ENCODE data around the gene C2orf92.
A peak's percentile ranks its signal among the peaks of the same experiment; 100 is the strongest.
"Not testable (repeated sequence)": the region's sequence is repeated elsewhere in the genome, so short reads cannot be mapped to it uniquely, and the experiment has no call there.

C2orf92 gene

DNA sequence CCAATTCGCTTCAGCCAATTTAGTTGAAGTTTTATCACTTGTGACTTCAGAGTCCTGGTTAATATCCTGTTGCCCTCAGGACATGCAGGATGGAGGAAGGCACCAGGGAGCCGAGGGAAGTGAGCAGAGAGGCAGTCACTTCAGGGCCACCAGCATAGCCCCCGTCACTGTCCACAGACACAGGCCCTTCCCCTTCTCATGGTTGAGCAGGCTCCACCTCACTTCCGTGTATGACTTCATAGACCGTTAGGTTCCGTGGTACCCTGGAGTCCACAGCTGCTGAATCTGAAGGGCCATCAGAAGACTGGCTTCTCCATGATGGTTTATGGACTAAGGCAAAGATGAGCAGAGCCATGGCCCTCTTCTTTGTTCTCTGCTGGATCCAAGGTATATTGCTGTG, at the start of gene C2orf92:
C2orf92 (plus strand) TSS at position 266 of the 400 bp plus-strand sequence; CDS start at position 342, 76 bp downstream.
- DNase-seq (ENCODE audit: low spot score), result no peak

DNA sequence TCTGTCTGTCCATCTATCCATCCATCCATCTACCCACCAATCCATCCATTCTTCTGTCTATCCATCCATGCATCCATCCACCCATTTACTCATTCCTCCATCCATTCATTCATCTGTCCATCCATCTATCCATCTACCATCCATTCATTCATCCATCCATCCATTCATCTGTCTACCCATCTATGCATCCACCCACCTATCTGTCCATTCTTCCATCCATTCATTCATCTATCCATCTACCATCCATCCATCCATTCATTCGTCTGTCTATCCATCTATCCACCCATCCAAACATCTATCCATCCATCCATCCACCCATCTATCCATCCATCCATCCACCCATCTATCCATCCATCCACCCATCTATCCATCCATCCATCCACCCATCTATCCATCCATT, 49.0 kb upstream of the C2orf92 start:
- not testable (repeated sequence) for DNase-seq (ENCODE audit: low spot score)

DNA sequence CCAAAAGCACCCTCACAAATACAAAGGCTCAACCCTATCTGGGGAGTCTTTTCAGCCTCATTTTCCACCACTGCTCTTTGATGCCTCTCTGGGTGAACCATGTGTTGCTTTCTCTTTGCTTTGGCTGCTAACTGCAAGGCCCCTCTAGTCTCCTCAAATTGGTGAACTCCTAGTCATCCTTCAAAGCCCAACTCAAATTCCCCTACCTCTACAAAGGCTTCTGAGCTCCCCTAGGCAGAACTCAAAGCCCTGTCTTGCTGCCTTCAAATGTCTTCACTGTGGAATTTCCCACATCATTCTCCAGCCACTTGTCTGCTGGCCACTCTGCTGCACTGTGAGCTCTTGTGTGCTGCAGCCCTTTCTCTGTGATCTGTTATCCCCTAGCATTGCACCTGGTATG, 46.5 kb upstream of the C2orf92 start:
- not testable (repeated sequence) for DNase-seq (ENCODE audit: low spot score)

DNA sequence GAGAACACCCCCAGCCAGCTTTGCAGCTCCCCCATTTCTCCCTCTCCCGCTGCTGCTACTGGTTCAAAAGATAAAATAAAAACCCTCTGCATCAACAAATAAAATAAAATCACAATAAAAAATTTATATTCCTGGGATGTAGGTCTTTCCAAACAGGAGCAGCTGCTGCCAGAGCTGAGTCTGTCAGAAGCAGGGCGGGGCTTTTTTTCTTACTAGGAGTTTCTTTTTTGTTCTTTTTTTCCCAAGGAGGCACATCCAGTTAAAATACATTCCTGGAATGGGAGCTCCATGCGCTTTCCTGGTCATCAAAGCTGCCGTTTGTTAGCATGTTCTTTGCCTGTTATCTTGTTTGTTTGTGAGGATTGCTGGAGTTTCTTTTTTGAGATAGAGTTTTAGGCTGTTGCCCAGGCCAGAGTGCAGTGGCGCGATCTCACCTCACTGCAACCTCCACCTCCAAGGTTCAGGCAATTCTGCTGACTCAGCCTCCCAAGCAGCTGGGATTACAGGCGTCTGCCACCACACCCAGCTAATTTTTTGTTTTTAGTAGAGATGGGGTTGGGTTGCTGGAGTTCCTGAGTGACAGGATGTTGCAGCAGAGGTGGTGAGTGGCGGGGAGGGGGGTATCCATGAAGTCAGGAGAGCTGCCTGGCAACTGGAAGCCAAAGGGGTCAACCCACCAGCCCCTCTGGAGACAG, 44.0 kb upstream of the C2orf92 start:
- DNase-seq (ENCODE audit: low spot score), result not testable (repeated sequence)

DNA sequence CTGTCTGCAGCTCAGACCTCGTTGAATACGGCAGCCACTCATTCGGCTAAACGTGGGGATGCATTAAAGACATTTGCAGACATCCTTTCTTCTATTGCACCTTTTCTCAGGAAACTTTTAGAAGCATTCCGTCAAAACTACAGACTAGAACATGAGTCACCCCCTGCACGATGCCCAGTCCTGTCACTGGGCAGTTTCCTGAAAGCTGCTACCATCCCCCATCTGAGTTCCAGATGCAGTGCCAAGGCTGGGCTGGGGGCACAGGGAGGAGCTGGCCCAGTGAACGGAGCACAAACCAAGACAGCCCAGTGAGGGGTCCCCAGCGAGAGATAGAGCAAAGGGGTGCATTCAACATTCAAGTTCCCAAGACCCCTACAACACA, 43.5 kb upstream of the C2orf92 start:
- not testable (repeated sequence) for DNase-seq (ENCODE audit: low spot score)

DNA sequence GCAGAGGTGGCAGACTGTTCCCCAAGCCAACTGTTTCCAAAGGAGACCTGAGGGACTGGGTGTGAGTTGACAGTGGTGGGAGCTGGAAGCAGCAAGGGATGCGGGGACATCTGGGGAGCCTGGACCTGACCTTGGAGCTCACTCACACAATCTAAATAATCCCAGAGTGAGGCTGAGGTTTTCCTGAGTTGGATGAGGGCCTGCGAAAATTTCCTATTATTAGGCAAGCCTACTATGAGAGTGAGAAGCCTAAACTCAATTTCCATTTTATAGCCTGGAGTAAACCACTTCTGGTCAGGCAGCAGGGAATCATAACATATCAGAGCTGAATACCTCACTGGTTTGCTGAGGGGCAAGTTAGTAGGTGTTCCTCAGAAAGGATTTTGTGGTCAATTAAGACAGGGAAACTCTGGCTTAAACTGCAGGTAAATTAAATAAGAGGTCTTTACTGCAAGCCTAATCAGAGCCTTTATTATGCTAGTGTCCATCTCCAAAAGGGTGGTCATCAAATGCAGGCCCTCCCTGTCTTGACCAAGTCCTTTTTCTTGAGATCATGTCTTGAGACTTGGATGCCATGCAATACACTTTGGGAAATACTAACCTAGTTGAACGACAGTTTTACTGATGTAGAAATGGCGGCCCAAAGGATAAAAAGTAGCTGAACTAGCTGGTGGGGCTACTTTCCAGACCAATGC, 25.3 kb upstream of the C2orf92 start:
- no peak for DNase-seq (ENCODE audit: low spot score)

DNA sequence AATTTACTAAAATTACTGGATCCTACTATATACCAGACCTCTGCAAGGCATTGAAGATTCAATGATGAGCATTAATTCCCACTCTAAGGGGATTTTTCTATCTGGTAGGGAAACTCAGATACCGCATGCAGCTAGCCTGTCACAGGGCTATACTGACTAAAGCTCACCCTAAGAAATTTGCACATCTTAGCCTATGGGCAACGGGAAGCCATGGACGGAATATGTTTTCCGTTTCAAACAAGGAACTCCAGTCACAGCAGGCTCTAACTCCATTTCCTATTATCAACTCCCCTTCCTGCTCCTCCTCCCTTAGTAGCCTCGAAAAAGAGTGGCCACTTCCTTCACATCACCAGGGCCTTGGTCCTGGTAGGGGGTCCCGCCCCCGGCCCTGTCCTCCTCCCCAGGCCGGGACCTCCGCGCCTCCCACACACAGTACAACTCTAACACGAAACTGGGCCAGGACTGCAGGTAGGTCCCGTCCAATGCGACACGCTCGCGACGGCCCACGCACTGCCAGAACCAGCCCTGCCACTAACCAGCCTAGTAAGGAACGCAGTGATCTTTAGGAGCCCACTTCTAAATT, 24.3 kb upstream of the C2orf92 start:
- no peak for DNase-seq (ENCODE audit: low spot score)

DNA sequence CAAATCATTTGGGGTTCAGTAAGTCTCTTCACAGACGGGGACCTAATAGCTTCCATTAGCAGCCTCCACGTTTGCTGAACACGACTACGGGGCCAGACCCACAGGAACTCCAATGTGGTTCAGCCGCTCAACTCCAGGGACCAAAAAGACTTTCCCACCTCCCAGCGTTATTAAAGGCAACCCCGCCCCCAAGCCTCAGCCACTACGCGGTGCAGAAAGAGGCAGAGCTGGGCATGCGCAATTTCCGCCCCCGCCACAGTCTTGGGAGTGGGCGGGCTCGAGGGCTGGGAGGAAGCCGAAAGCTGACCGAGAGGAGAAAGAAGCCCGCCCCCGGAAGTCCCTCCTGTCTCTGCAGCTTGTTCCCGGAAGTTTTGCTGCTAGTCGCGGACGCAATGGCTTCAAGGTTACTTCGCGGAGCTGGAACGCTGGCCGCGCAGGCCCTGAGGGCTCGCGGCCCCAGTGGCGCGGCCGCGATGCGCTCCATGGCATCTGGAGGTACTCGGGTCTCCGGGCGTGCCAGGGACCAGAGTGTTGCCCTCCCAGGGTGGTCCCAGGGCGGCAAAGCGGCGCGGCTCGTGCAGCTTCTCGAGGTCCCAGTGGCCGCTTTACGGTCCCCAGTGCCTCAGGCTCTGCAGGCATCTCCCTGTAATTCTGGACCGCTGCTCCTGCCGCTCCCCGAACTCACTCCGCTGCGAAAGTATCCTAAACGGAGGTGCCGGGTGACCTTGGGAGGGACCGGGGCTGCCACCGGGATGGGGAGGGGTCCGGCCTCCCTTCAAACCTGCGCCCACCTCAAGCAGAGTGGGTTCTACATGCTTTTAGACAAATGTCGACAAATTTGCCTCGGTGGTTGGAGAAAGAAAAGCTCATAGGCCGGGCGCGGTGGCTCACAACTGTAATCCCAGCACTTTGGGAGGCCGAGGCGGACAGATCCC, 23.6 kb upstream of the C2orf92 start, which contains the start of gene COX5B:
COX5B (plus strand) TSS at position 368 of the 935 bp plus-strand sequence; CDS start at position 393, 25 bp downstream.
- peak; percentile 99 for DNase-seq (ENCODE audit: low spot score)

DNA sequence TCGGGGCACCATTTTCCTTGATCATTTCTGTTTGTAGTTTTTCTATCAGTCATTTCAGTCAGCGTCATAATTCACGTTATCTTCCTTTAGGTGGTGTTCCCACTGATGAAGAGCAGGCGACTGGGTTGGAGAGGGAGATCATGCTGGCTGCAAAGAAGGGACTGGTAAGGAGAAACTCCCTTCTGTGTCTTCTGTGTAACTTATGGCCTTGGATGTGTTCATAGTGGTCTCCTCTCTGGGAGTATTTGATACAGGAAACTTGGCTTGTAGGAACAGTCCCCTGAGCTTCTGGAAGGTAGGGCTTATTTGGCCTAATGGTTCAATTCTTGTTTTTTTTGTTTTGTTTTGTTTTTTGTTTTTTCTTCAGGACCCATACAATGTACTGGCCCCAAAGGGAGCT, 22.5 kb upstream of the C2orf92 start:
- no peak for DNase-seq (ENCODE audit: low spot score)

DNA sequence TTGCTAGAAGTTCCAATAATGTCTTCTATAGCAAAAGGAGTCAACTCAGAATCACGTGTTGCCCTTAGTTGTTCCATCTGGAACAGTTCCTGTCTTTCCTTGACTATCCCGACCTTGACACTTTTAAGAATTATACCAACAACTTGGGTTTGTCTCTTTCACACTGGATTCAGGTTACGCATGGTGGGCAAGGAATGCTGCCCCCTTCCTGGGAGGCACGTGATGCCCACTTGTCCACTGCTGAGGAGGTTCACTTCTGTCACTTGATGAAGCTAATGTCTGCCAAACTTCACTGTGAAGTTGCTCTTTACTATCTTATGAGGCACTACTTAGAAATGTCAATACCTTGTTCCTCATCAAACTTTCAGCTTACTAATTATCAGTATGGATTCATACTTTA, 18.4 kb upstream of the C2orf92 start:
- no peak for DNase-seq (ENCODE audit: low spot score)

DNA sequence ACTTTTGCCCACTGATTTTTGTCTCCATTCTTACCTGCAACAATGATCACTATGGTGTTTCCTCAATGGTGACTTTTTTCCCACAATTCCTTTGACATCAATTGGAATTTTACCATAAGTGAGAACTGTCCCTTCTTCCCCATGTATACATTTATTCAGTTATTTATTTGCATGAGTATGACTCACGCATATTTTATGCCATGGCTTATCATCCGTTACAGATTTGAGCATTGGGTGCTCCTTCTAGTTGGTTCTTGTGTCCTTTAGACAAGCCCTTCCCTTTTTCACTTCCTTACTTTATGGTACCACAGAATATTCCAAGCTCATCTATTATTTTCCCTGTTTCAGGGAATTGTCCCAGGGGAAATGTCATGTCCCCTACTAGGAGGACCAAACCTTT, 16.0 kb upstream of the C2orf92 start:
- DNase-seq (ENCODE audit: low spot score), result no peak

DNA sequence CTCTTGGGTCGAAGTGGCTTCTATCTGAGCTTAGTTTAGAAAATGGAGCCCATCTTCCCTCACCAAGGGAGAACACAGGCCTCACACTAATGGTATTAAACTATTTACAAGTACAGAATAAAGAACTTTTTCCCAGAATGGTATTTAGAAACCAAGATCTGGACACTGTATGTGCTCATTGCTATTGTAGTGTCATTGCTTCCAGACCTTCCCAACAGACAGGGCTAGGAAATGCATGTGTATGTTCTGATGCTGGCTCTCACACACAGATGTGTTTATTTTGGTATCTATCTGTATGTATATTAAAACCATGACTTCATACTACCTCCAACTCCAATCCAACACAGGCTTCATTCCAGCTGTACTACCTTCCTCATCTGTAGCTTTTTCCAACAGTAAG, 15.6 kb upstream of the C2orf92 start:
- no peak for DNase-seq (ENCODE audit: low spot score)

DNA sequence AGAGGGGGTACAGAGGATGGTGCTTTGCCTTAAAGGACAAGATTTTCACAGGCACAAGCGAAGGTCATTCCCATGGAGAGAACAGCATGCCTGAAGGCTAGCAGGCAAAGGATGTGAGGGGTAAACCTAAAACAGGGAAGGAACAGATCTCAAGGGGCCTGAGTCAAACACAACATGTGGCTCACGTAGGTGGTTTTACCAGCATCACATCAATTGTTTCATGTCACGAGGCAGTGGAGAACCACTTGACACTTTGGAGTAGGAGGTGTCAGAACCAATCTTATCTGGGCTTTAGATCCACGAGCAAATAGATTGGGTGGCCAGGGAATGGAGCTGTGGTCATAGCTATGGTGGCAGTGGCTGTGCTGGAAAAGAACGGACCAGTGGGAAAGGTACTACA, 15.2 kb upstream of the C2orf92 start:
- no peak for DNase-seq (ENCODE audit: low spot score)

DNA sequence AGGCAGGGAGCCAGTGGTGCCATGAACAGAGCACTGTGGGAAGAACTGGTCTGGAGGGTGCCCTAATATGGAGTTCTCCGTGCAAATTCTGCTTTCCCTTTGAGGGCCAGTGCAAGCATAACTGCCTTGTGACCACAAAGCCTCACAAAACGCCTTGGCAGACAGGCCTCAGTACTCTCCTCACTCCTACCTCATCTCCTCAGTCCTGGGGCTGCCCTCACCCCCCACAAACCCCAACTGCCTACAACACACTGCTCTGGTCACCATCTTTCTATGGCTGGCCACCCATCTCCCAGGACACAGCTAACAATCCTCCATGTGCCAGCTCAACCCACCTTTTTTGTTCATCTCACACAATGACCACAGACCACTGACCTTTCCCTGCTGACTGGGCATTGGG, 14.7 kb upstream of the C2orf92 start:
- no peak for DNase-seq (ENCODE audit: low spot score)

DNA sequence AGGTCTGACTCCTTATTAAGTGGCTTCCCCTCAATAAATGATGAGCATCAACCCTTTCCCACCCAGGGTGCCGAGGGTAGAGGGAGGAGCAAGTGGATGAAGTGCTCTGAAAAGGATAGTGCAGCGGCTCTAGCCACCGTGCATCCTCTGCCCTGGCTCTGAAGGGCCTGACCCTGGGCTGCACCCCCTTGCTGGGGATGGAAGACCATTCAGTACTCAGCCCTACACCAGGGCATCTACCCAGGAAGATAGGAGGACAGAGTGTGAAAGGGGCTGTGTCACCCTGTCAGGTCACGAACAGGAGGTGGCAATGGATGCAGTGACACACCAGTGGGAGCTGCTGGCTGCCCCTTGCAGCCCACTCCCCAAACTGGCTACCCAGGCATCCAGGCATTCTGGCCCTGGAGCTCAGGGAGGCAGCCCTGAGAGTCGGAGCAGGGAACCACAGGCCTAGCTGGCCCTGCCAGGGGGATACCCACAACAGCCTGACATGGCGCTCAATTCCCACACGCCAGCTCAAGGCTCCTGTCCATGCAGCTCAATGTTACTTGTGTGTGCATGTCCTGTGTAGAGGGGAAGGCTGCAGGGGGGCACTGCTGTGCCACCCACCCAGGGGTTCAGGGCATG, 13.3 kb upstream of the C2orf92 start:
- no peak for DNase-seq (ENCODE audit: low spot score)

DNA sequence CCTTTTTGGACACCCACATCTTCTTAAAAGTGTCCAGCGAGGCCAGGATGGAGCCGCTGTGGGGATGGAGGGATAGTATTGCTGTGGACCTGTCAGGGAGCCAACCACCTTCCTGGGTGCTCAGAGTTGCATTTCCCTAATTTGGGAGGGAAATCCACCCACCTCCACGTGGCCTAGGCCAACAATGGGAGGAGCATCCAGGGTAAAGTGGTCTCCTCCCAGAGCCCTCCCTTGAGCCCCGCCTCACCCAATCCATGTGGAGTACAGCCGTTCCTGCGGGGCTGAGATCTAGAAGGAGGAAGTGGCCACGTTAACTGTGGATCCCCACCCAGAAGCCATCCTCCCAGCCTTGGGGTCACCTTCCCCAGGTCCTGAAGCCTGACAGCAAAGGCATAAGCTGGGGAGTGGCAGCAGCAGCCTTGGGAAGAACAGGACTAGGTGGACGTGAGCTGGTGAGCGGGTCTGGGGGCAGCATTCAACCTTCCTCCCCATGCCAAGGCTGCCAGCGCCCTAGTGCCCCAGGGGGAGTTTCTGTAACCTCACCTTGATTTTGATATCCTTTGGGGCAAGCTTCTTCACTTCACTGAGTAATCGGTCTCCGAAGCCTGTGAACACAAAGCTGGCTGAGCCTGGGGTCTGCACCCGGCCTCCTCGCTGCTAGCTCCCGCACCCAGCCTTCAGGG, 12.5 kb upstream of the C2orf92 start:
- DNase-seq (ENCODE audit: low spot score), result no peak

DNA sequence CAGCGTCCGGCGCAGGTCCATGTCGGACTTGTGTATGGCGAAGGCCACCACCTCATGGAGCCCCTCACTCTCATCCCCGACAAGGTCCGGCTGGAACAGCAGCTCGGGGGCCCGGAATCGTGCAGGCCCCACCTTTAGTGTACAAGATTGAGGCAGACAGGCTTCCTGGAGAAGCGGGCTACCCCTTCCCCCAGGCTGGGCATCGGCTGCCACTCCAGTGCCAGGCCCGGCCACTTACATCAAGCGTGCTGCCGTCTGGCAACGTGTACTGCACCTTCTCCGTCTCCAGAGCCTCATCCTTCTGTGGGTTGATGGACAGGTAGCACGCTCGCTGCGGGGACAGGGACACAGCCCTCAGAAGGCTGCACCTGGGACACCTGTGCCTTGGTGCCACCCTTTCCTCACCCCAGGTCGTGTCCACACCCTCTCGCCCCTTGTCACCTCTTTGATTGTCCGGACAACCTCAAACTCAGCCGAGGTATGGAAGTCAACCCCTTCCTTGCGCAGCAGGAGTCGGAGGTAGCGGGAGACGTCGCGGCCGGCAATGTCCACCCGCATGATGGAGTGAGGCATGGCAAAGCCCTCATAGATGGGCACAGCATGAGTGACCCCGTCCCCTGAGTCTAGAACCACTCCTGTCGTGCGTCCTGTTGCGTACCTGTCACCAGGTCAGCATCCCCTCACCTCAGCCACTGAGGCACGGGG, 11.4 kb upstream of the C2orf92 start:
- DNase-seq (ENCODE audit: low spot score), result no peak

DNA sequence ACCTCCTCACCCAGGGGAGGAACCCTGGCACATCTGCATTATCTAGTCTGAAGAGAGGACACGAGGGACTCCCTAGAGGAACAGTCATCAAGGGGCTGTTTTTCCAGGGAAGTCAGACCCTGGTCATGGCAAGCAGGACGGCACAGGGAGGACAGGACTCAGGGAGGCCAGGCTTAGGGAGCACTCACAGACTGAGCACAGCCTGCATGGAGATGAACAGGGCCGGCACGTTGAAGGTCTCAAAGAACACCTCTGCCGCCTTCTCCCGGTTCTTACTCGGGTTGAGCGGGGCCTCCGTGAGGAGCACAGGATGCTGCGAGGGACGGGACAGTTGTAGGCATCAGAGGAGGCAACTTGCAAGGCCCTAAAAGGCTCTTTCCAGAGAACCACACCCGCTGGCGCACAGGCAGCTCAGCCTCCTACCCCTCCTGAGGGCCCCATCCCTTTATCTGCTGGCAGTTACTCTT, 10.8 kb upstream of the C2orf92 start:
- DNase-seq (ENCODE audit: low spot score), result no peak

DNA sequence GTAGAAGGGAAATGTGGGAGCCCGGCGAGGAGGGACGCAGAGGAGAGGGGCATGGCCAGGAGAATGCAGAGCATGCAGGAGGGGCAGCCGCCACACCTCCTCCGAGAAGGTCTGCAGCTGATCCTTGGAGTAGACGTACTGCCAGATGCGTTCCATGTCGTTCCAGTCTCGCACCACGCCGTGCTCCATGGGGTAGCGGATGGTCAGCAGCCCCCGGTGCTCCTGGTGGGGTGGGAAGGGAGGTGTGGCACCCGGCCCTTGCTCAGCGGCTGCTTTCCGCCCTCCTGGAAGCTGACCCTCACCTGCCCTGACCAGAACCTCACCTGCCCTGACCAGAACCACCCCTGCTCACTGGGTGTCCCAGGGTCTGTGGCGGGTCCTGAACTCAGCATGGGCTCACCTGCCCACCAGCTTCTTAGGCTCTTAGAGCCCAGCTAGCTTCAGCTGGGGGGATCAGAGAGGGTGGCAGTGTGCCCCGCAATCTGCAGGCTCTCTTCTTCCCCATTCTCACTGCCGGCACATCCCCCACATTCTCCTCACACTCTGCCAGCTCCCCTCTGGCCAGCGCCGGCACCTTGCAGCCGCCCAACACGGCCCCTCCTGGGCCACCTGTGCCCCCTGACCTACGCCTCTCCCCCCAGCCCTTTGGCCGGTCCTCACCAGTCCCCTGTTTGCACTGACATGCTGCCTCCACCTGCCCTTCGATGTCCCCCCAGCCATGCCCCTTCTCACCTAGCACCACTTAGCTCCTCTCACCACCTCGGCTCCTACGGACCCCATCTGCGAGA, 10.1 kb upstream of the C2orf92 start:
- no peak for DNase-seq (ENCODE audit: low spot score)
